Measurements from ENCODE around the gene SLC9A9. TPM values are rescaled to one million over a fixed set of nuclear protein-coding genes. Genes with fewer than 3 reads are reported as not detected.

The SLC9A9 gene
- total and polyA plus RNA-seq, 2 of the 8 experiments (the other 6 are each of a cell fraction or from before 2014, with no cell fraction given): 0.48 to 1.1 TPM

- DNase-seq (ENCODE audit: low read depth in 1 of 2, low spot score in 2 of 2): no peak
- Histone ChIP-seq H2AK5ac (ENCODE audit: low read depth, low read length) (no peak overlapping the region), H4K20me1 (replicated peaks in 1 of 2; ENCODE audit: control insufficient read depth in 1 of 2, insufficient read depth in 2 of 2, low read length in 2 of 2) (no peaks in the 10 kb centered on the region), H2BK12ac (ENCODE audit: low read depth, low read length) (no peak overlapping the region), H3K9me3 (ENCODE audit: insufficient read depth in 2 of 2, low read depth in 1 of 2, low read length in 1 of 2) (no peaks in the 10 kb centered on the region), H2BK15ac (ENCODE audit: low read length) (no peak overlapping the region), H3K56ac (replicated peaks; ENCODE audit: insufficient read length, low read depth, low read length) (no peak overlapping the region), H4K5ac (ENCODE audit: insufficient read length, low read depth, low read length) (no peak overlapping the region), H3K4me1 (replicated peaks in 1 of 4; ENCODE audit: control insufficient read depth in 3 of 4, insufficient read depth in 4 of 4, low read length in 3 of 4) (no peaks in the 10 kb centered on the region), H2BK20ac (ENCODE audit: low read length) (no peak overlapping the region), H2BK120ac (replicated peaks; ENCODE audit: low read depth, low read length) (no peak overlapping the region), H3K14ac (ENCODE audit: insufficient read length) (no peak overlapping the region), H3K79me1 (ENCODE audit: low read depth, low read length) (no peaks in the 10 kb centered on the region), H3K27me3 (replicated peaks in 1 of 4; ENCODE audit: control insufficient read depth in 3 of 4, extremely low read depth in 1 of 4, insufficient read depth in 3 of 4, low read length in 3 of 4) (no peaks in the 10 kb centered on the region), H3K27ac (ENCODE audit: low read depth, low read length) (no peak overlapping the region), H3K23ac (ENCODE audit: insufficient read length) (no peak overlapping the region), H3K9ac (replicated peaks in 1 of 4; ENCODE audit: extremely low read depth in 1 of 4, low read depth in 3 of 4, low read length in 3 of 4) (no peak overlapping the region), H4K8ac (ENCODE audit: extremely low read depth, insufficient read depth, low read length) (no peak overlapping the region), H3K36me3 (ENCODE audit: control insufficient read depth in 2 of 4, insufficient read depth in 4 of 4, low read length in 3 of 4) (no peaks in the 10 kb centered on the region), H3K4me2 (ENCODE audit: insufficient read depth in 1 of 2, low read depth in 2 of 2, low read length in 2 of 2) (no peak overlapping the region), H2AFZ (ENCODE audit: low read length) (no peak overlapping the region), H3K18ac (ENCODE audit: extremely low read depth, low read length) (no peak overlapping the region), H3K23me2 (ENCODE audit: low read depth, low read length) (no peaks in the 10 kb centered on the region), H3K4ac (replicated peaks; ENCODE audit: insufficient read length, low read depth, low read length) (no peak overlapping the region), H3K79me2 (ENCODE audit: control insufficient read depth in 1 of 2, insufficient read depth in 2 of 2, low read length in 2 of 2) (no peaks in the 10 kb centered on the region), H4K91ac (replicated peaks; ENCODE audit: insufficient read length, low read length) (no peak overlapping the region), H3K4me3 (ENCODE audit: extremely low read depth in 1 of 4, insufficient read depth in 2 of 4, low read depth in 3 of 4, low read length in 4 of 4) (no peak overlapping the region), H2BK5ac (ENCODE audit: low read depth, low read length) (no peak overlapping the region)
- ChIA-PET CTCF (ENCODE audit: partially characterized antibody) (no interaction called here), POLR2A (ENCODE audit: partially characterized antibody) (no interaction called here)
- FAIRE-seq: no peak
- WGBS, 2 experiments (ENCODE audit: extremely low coverage in 1 of 2, insufficient coverage in 1 of 2, insufficient read length in 1 of 2, insufficient replicate concordance in 2 of 2, low coverage in 1 of 2, low lambda C conversion rate in 2 of 2, missing lambda C conversion rate in 1 of 2): 72% methylated on average over 1 of the region's 1 CpG; no CpG with 5 or more reads in 1 of the 2 experiments
- no peak for TF ChIP-seq SIN3A (conservative IDR thresholded peaks at IDR 0.05 in 1 of 2, IDR thresholded peaks at IDR 0.05 in 1 of 2; ENCODE audit: low read depth in 1 of 2, low read length in 2 of 2)
- TF ChIP-seq CBX5 (IDR thresholded peaks at IDR 0.05; ENCODE audit: low read depth, low read length): no peak
- no peak for TF ChIP-seq ASH2L (IDR thresholded peaks at IDR 0.05; ENCODE audit: low read length)
- TF ChIP-seq ATF3 (IDR thresholded peaks at IDR 0.05; ENCODE audit: insufficient read depth, low read depth, low read length): no peak
- TF ChIP-seq BRCA1 (IDR thresholded peaks at IDR 0.05; ENCODE audit: low read depth, low read length): no peak
- TF ChIP-seq NANOG (IDR thresholded peaks at IDR 0.05; ENCODE audit: insufficient read depth, low read depth, low read length, poor library complexity, severe bottlenecking): no peak
- no peak for TF ChIP-seq FOSL1 (IDR thresholded peaks at IDR 0.05; ENCODE audit: insufficient read depth, low read depth, low read length)
- TF ChIP-seq, protein P1, sequence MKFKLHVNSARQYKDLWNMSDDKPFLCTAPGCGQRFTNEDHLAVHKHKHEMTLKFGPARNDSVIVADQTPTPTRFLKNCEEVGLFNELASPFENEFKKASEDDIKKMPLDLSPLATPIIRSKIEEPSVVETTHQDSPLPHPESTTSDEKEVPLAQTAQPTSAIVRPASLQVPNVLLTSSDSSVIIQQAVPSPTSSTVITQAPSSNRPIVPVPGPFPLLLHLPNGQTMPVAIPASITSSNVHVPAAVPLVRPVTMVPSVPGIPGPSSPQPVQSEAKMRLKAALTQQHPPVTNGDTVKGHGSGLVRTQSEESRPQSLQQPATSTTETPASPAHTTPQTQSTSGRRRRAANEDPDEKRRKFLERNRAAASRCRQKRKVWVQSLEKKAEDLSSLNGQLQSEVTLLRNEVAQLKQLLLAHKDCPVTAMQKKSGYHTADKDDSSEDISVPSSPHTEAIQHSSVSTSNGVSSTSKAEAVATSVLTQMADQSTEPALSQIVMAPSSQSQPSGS (IDR thresholded peaks at IDR 0.05; ENCODE audit: low read length): no peak
- TF ChIP-seq TAF7 (optimal IDR thresholded peaks at IDR 0.05; ENCODE audit: borderline replicate concordance, low read depth, low read length): no peak
- no peak for TF ChIP-seq SP1 (IDR thresholded peaks at IDR 0.05; ENCODE audit: low read depth, low read length)
- TF ChIP-seq GTF2F1 (IDR thresholded peaks at IDR 0.05; ENCODE audit: borderline replicate concordance, low read depth, low read length): no peak
- no peak for TF ChIP-seq EP300 (IDR thresholded peaks at IDR 0.05; ENCODE audit: borderline replicate concordance in 1 of 2, low read depth in 2 of 2, low read length in 2 of 2)
These were observed 541.9 kb downstream of the SLC9A9 start for GRCh38 chr3:143306407-143306806.
